ENCODE results near the gene ALPI. TPM values are rescaled to one million over a fixed set of nuclear protein-coding genes. Genes with fewer than 3 reads are reported as not detected.

The ALPI gene
- total RNA-seq, 2 experiments from 2014 or later, result not detected

- peak in 2 of 14 experiments; percentile 1 to 17 for DNase-seq
- peaks cover 15 to 17% of the 10 kb centered on the region in 2 experiments for H3K27me3 ChIP-seq (ENCODE audit: control insufficient read depth in 1 of 2, insufficient read depth in 2 of 2, low read length in 2 of 2)
- Mint-ChIP-seq H3K36me3 (ENCODE audit: low read depth) (no peaks in the 10 kb centered on the region), H3K27ac (no peak overlapping the region), H3K4me1 (ENCODE audit: low read depth) (no peaks in the 10 kb centered on the region), H3K4me3 (no peak overlapping the region), H3K27me3 (peaks cover 28% of the 10 kb centered on the region), H3K9me3 (peaks cover 8% of the 10 kb centered on the region)
- H3K36me3 ChIP-seq (ENCODE audit: insufficient read depth, low read length), result no peaks in the 10 kb centered on the region
- no peak overlapping the region for H3K27ac ChIP-seq (ENCODE audit: low read depth in 1 of 2, low read length in 2 of 2)
- H3K4me1 ChIP-seq (ENCODE audit: insufficient read depth, low read length), result no peaks in the 10 kb centered on the region
- peaks cover 0 to 5% of the 10 kb centered on the region in 2 experiments for H3K9me3 ChIP-seq (ENCODE audit: control insufficient read depth in 1 of 2, insufficient read depth in 1 of 2, low read length in 2 of 2)
- ChIA-PET CTCF (no interaction called here), POLR2A (no interaction called here)
- intact Hi-C loops (cut with DNase I, micrococcal nuclease), result no loop called here
- no peak for ATAC-seq (ENCODE audit: poor library complexity)
- no peak overlapping the region for H3K4me3 ChIP-seq (ENCODE audit: low read length)
- no peak for TF ChIP-seq CTCF (IDR thresholded peaks at IDR 0.05)
These were observed 20.8 kb downstream of the ALPI start for GRCh38 chr2:232476791-232477190.

- TF ChIP-seq CTCF (IDR thresholded peaks at IDR 0.05), result no peak
- ATAC-seq (ENCODE audit: poor library complexity) (no peak), DNase-seq (peak in 2 of 14 experiments; percentile 1 to 29)
- CTCF ChIA-PET, result no interaction called here
- Mint-ChIP-seq H3K27me3 (peaks cover 20% of the 10 kb centered on the region), H3K9me3 (peaks cover under 1% of the 10 kb centered on the region), H3K27ac (no peak overlapping the region), H3K4me3 (no peak overlapping the region), H3K36me3 (ENCODE audit: low read depth) (no peaks in the 10 kb centered on the region), H3K4me1 (ENCODE audit: low read depth) (no peaks in the 10 kb centered on the region)
- peaks cover 15 to 17% of the 10 kb centered on the region in 2 experiments for H3K27me3 ChIP-seq (ENCODE audit: control insufficient read depth in 1 of 2, insufficient read depth in 2 of 2, low read length in 2 of 2)
- no peak overlapping the region for H3K27ac ChIP-seq (ENCODE audit: low read depth in 1 of 2, low read length in 2 of 2)
- no peak overlapping the region for H3K4me3 ChIP-seq (ENCODE audit: low read length)
- intact Hi-C loops (cut with DNase I, micrococcal nuclease), result no loop called here
- H3K9me3 ChIP-seq (ENCODE audit: control insufficient read depth in 1 of 2, insufficient read depth in 1 of 2, low read length in 2 of 2), result no peaks in the 10 kb centered on the region
- POLR2A ChIA-PET, result no interaction called here
- H3K4me1 ChIP-seq (ENCODE audit: insufficient read depth, low read length), result no peaks in the 10 kb centered on the region
- no peaks in the 10 kb centered on the region for H3K36me3 ChIP-seq (ENCODE audit: insufficient read depth, low read length)
These were observed 22.0 kb downstream of the ALPI start for GRCh38 chr2:232477751-232478510.

GRCh38 chr2:232478571-232479340, 22.8 kb downstream of the ALPI start:
- H3K27ac ChIP-seq (ENCODE audit: low read depth in 1 of 2, low read length in 2 of 2), result no peak overlapping the region
- DNase-seq (peak in 1 of 14 experiments; percentile 4), ATAC-seq (ENCODE audit: poor library complexity) (no peak)
- Mint-ChIP-seq H3K4me3 (no peak overlapping the region), H3K27me3 (peaks cover 17% of the 10 kb centered on the region), H3K4me1 (ENCODE audit: low read depth) (no peaks in the 10 kb centered on the region), H3K36me3 (ENCODE audit: low read depth) (no peaks in the 10 kb centered on the region), H3K27ac (no peak overlapping the region), H3K9me3 (no peaks in the 10 kb centered on the region)
- intact Hi-C loops (cut with DNase I, micrococcal nuclease), result no loop called here
- H3K4me1 ChIP-seq (ENCODE audit: insufficient read depth, low read length), result no peaks in the 10 kb centered on the region
- no peak overlapping the region for H3K4me3 ChIP-seq (ENCODE audit: low read length)
- peaks cover 10 to 12% of the 10 kb centered on the region in 2 experiments for H3K27me3 ChIP-seq (ENCODE audit: control insufficient read depth in 1 of 2, insufficient read depth in 2 of 2, low read length in 2 of 2)
- CTCF ChIA-PET, result no interaction called here
- H3K9me3 ChIP-seq (ENCODE audit: control insufficient read depth in 1 of 2, insufficient read depth in 1 of 2, low read length in 2 of 2), result peaks cover 0 to under 1% of the 10 kb centered on the region in 2 experiments
- POLR2A ChIA-PET, result no interaction called here
- TF ChIP-seq CTCF (IDR thresholded peaks at IDR 0.05), result no peak
- no peaks in the 10 kb centered on the region for H3K36me3 ChIP-seq (ENCODE audit: insufficient read depth, low read length)

All from CD4-positive, alpha-beta T cell (primary cell).